Nephron (organoid): Measurements from ENCODE around the gene ARID1B.

Experiments used
- H3K27ac Mint-ChIP-seq, 3 experiments: 2 replicates each; pipeline ENCODE4 v1.8.0; 2020; ENCODE audit warnings: mixed read lengths in 3 of 3, mild to moderate bottlenecking in 2 of 3, moderate library complexity in 1 of 3
- H3K27me3 Mint-ChIP-seq: 2 replicates; pipeline ENCODE4 v1.8.0; 2021; ENCODE audit warnings: low read depth, mild to moderate bottlenecking, moderate library complexity, mixed read lengths
- H3K36me3 Mint-ChIP-seq: 2 replicates; pipeline ENCODE4 v1.8.0; 2020; ENCODE audit warnings: low read depth, mixed read lengths
- H3K4me1 Mint-ChIP-seq: 2 replicates; pipeline ENCODE4 v1.8.0; 2020; ENCODE audit warnings: mixed read lengths
- H3K4me3 Mint-ChIP-seq, 3 experiments: 2 replicates each; pipeline ENCODE4 v1.8.0; 2020; ENCODE audit warnings: mild to moderate bottlenecking in 3 of 3, mixed read lengths in 3 of 3, moderate library complexity in 2 of 3
- H3K9me3 Mint-ChIP-seq: 2 replicates; pipeline ENCODE4 v1.8.0; 2020; ENCODE audit warnings: mixed read lengths
- CTCF ChIP-seq, 3 experiments: fragments of 200-600 bp; sonication (generic); IDR thresholded peaks; one replicate each; pipeline ENCODE4 v1.5.0; 2021; ENCODE audit warnings: antibody characterized with exemption in 3 of 3; ENCODE audit not compliant: unreplicated experiment in 3 of 3

ARID1B gene

GRCh38 chr6:157246771-157247484, 469.8 kb downstream of the ARID1B start:
- H3K4me1 Mint-ChIP-seq: peaks cover 62% of the 10 kb centered on the region
- no peak for TF ChIP-seq CTCF (IDR thresholded peaks at IDR 0.05; ENCODE audit: unreplicated experiment in 3 of 3)
- peaks cover 3% of the 10 kb centered on the region for H3K36me3 Mint-ChIP-seq
- H3K4me3 Mint-ChIP-seq: peak overlapping the region in 1 of 3 experiments; percentile 13
- peak overlapping the region; percentile 41 to 62 (median 46) for H3K27ac Mint-ChIP-seq
- peaks cover 32% of the 10 kb centered on the region for H3K27me3 Mint-ChIP-seq
- H3K9me3 Mint-ChIP-seq: peaks cover 11% of the 10 kb centered on the region

GRCh38 chr6:157248264-157248663, 471.1 kb downstream of the ARID1B start:
- Mint-ChIP-seq H3K36me3 (peaks cover 3% of the 10 kb centered on the region), H3K27ac (no peak overlapping the region), H3K9me3 (peaks cover 11% of the 10 kb centered on the region), H3K27me3 (peaks cover 27% of the 10 kb centered on the region), H3K4me1 (peaks cover 65% of the 10 kb centered on the region), H3K4me3 (no peak overlapping the region)
- TF ChIP-seq CTCF (IDR thresholded peaks at IDR 0.05; ENCODE audit: unreplicated experiment in 3 of 3): no peak

- Mint-ChIP-seq H3K9me3 (peaks cover 8% of the 10 kb centered on the region), H3K27ac (peak overlapping the region in 2 of 3 experiments; percentile 27 to 59), H3K4me1 (peaks cover 51% of the 10 kb centered on the region), H3K36me3 (peaks cover 3% of the 10 kb centered on the region), H3K27me3 (peaks cover 26% of the 10 kb centered on the region), H3K4me3 (no peak overlapping the region)
- TF ChIP-seq CTCF (IDR thresholded peaks at IDR 0.05; ENCODE audit: unreplicated experiment in 3 of 3): no peak
Observed at GRCh38 chr6:157249826-157250225, 472.6 kb downstream of the ARID1B start.

GRCh38 chr6:157251586-157252247, 474.5 kb downstream of the ARID1B start:
- H3K9me3 Mint-ChIP-seq: peaks cover 5% of the 10 kb centered on the region
- no peak for TF ChIP-seq CTCF (IDR thresholded peaks at IDR 0.05; ENCODE audit: unreplicated experiment in 3 of 3)
- H3K36me3 Mint-ChIP-seq: peaks cover 1% of the 10 kb centered on the region
- H3K27me3 Mint-ChIP-seq: peaks cover 30% of the 10 kb centered on the region
- no peak overlapping the region for H3K4me3 Mint-ChIP-seq
- peaks cover 46% of the 10 kb centered on the region for H3K4me1 Mint-ChIP-seq
- no peak overlapping the region for H3K27ac Mint-ChIP-seq

GRCh38 chr6:157253017-157253416, 475.8 kb downstream of the ARID1B start:
- Mint-ChIP-seq H3K4me3 (no peak overlapping the region), H3K36me3 (no peaks in the 10 kb centered on the region), H3K27ac (no peak overlapping the region), H3K9me3 (peaks cover 4% of the 10 kb centered on the region), H3K4me1 (peaks cover 56% of the 10 kb centered on the region), H3K27me3 (peaks cover 29% of the 10 kb centered on the region)
- no peak for TF ChIP-seq CTCF (IDR thresholded peaks at IDR 0.05; ENCODE audit: unreplicated experiment in 3 of 3)
